H1 (cell line): ENCODE results near the gene GALNT2. TPM values are rescaled to one million over a fixed set of nuclear protein-coding genes. Genes with fewer than 3 reads are reported as not detected.
A peak's percentile ranks its signal among the peaks of the same experiment; 100 is the strongest.

ENCODE experiments used
- CTCF ChIA-PET: fragments of 300-600 bp; sonication (Branson Sonifier 250); formaldehyde crosslinking; loops from one replicate; lab custom pipeline; 2021; ENCODE audit not compliant: partially characterized antibody; lab: Charles Lee
- POLR2A ChIA-PET: fragments of 300-600 bp; sonication (Branson Sonifier 250); formaldehyde crosslinking; loops from one replicate; lab custom pipeline; 2021; ENCODE audit warnings: inconsistent platforms; ENCODE audit not compliant: partially characterized antibody; lab: Charles Lee
- DNase-seq, 2 experiments: peaks; one replicate each; pipeline versions ENCODE4 v3.0.0 to v3.0.0-alpha.2; 2010 to 2022; ENCODE audit warnings: low spot score in 2 of 2, low read depth in 1 of 2, mixed read lengths in 1 of 2
- FAIRE-seq: peaks from 2 replicates; lab custom pipeline; 2011; peaks lifted over from hg19 to GRCh38; lab: Jason Lieb, UNC
- H2AFZ ChIP-seq: 2 replicates; pipeline ENCODE4 v1.8.1; 2012; ENCODE audit warnings: low read length, inconsistent platforms
- H2AK5ac ChIP-seq: 2 replicates; pipeline ENCODE4 v1.6.1; 2013; ENCODE audit warnings: low read depth, low read length
- H2BK120ac ChIP-seq: replicated peaks from 2 replicates; pipeline ENCODE3; 2013; ENCODE audit warnings: low read depth, low read length, inconsistent platforms
- H2BK12ac ChIP-seq: 2 replicates; pipeline ENCODE4 v1.6.1; 2013; ENCODE audit warnings: low read depth, low read length
- H2BK15ac ChIP-seq: 2 replicates; pipeline ENCODE4 v1.6.1; 2013; ENCODE audit warnings: low read length
- H2BK20ac ChIP-seq: 2 replicates; pipeline ENCODE4 v1.6.1; 2013; ENCODE audit warnings: low read length
- H2BK5ac ChIP-seq: 2 replicates; pipeline ENCODE4 v1.6.1; 2013; ENCODE audit warnings: low read depth, low read length
- H3K14ac ChIP-seq: 2 replicates; pipeline ENCODE4 v1.6.1; 2013; ENCODE audit warnings: inconsistent platforms; ENCODE audit not compliant: insufficient read length
- H3K18ac ChIP-seq: 2 replicates; pipeline ENCODE4 v1.6.1; 2013; ENCODE audit warnings: low read length; ENCODE audit errors: extremely low read depth
- H3K23ac ChIP-seq: 2 replicates; pipeline ENCODE4 v1.6.1; 2013; ENCODE audit warnings: inconsistent platforms; ENCODE audit not compliant: insufficient read length
- H3K23me2 ChIP-seq: 2 replicates; pipeline ENCODE4 v1.6.1; 2013; ENCODE audit warnings: low read depth, low read length
- H3K27ac ChIP-seq: 2 replicates; pipeline ENCODE4 v1.6.1; 2011; ENCODE audit warnings: low read depth, low read length, inconsistent platforms
- H3K27me3 ChIP-seq, 4 experiments: replicated peaks in 1 of 4; 1 replicate in 1 of 4; 2 replicates in 3 of 4; pipeline versions ENCODE4 v1.6.1 to v1.8.1; 2011 to 2013; ENCODE audit warnings: low read length in 3 of 4, mild to moderate bottlenecking in 3 of 4, inconsistent platforms in 2 of 4, mixed read lengths in 2 of 4, moderate library complexity in 1 of 4; ENCODE audit not compliant: control insufficient read depth in 3 of 4, insufficient read depth in 3 of 4; ENCODE audit errors: extremely low read depth in 1 of 4
- H3K36me3 ChIP-seq, 4 experiments: 2 replicates each; pipeline versions ENCODE4 v1.6.1 to v1.8.1; 2011 to 2013; ENCODE audit warnings: mild to moderate bottlenecking in 4 of 4, low read length in 3 of 4, moderate library complexity in 2 of 4, control low read depth in 1 of 4, inconsistent platforms in 1 of 4; ENCODE audit not compliant: insufficient read depth in 4 of 4, control insufficient read depth in 2 of 4
- H3K4ac ChIP-seq: replicated peaks from 2 replicates; pipeline ENCODE3; 2013; ENCODE audit warnings: low read length, low read depth, mixed read lengths, inconsistent platforms; ENCODE audit not compliant: insufficient read length
- H3K4me1 ChIP-seq, 4 experiments: replicated peaks in 1 of 4; 1 replicate in 1 of 4; 2 replicates in 3 of 4; pipeline versions ENCODE4 v1.6.1 to v1.8.1; 2011 to 2013; ENCODE audit warnings: low read length in 3 of 4, inconsistent platforms in 2 of 4, mixed read lengths in 1 of 4; ENCODE audit not compliant: insufficient read depth in 4 of 4, control insufficient read depth in 3 of 4
- H3K4me2 ChIP-seq, 2 experiments: 2 replicates each; pipeline versions ENCODE4 v1.6.1 to v1.8.1; 2011 to 2013; ENCODE audit warnings: low read depth in 2 of 2, low read length in 2 of 2, control low read depth in 1 of 2, inconsistent platforms in 1 of 2, mild to moderate bottlenecking in 1 of 2; ENCODE audit not compliant: insufficient read depth in 1 of 2
- H3K4me3 ChIP-seq, 4 experiments: fragments of 200-600, 300-600 bp in 1 of 4; sonication (generic), shearing (Covaris generic), sonication (Bioruptor Twin) in 1 of 4; 2 replicates each; pipeline versions ENCODE4 v1.5.1 to v1.8.1; 2011 to 2016; ENCODE audit warnings: low read length in 4 of 4, low read depth in 3 of 4, control low read depth in 2 of 4, inconsistent platforms in 2 of 4, mild to moderate bottlenecking in 2 of 4, mixed read lengths in 1 of 4, moderate library complexity in 1 of 4; ENCODE audit not compliant: insufficient read depth in 2 of 4; ENCODE audit errors: extremely low read depth in 1 of 4
- H3K56ac ChIP-seq: replicated peaks from 2 replicates; pipeline ENCODE3; 2013; ENCODE audit warnings: low read depth, mild to moderate bottlenecking, mixed read lengths, low read length, inconsistent platforms; ENCODE audit not compliant: insufficient read length
- H3K79me1 ChIP-seq: 2 replicates; pipeline ENCODE4 v1.6.1; 2013; ENCODE audit warnings: low read depth, low read length, control low read depth
- H3K79me2 ChIP-seq, 2 experiments: 2 replicates each; pipeline versions ENCODE4 v1.6.1 to v1.8.1; 2012 to 2013; ENCODE audit warnings: low read length in 2 of 2, mild to moderate bottlenecking in 2 of 2, inconsistent platforms in 1 of 2; ENCODE audit not compliant: insufficient read depth in 2 of 2, control insufficient read depth in 1 of 2
- H3K9ac ChIP-seq, 4 experiments: replicated peaks in 1 of 4; 1 replicate in 1 of 4; 2 replicates in 3 of 4; pipeline versions ENCODE4 v1.6.1 to v1.8.1; 2011 to 2013; ENCODE audit warnings: low read depth in 3 of 4, low read length in 3 of 4, control low read depth in 2 of 4, mild to moderate bottlenecking in 2 of 4, moderate library complexity in 2 of 4, inconsistent platforms in 1 of 4; ENCODE audit errors: extremely low read depth in 1 of 4
- H3K9me3 ChIP-seq, 2 experiments: 2 replicates each; pipeline versions ENCODE4 v1.6.1 to v1.8.1; 2012 to 2013; ENCODE audit warnings: mild to moderate bottlenecking in 2 of 2, moderate library complexity in 2 of 2, control low read depth in 1 of 2, inconsistent platforms in 1 of 2, low read depth in 1 of 2, low read length in 1 of 2, mixed read lengths in 1 of 2; ENCODE audit not compliant: insufficient read depth in 2 of 2
- H4K20me1 ChIP-seq, 2 experiments: replicated peaks in 1 of 2; 2 replicates each; pipeline versions ENCODE3 to v1.8.1; 2011 to 2013; ENCODE audit warnings: inconsistent platforms in 2 of 2, low read length in 2 of 2, mild to moderate bottlenecking in 1 of 2; ENCODE audit not compliant: insufficient read depth in 2 of 2, control insufficient read depth in 1 of 2
- H4K5ac ChIP-seq: 2 replicates; pipeline ENCODE4 v1.6.1; 2013; ENCODE audit warnings: low read length, low read depth, mixed read lengths, inconsistent platforms; ENCODE audit not compliant: insufficient read length
- H4K8ac ChIP-seq: 2 replicates; pipeline ENCODE4 v1.8.0; 2013; ENCODE audit warnings: mild to moderate bottlenecking, moderate library complexity, low read length, inconsistent platforms; ENCODE audit not compliant: insufficient read depth; ENCODE audit errors: extremely low read depth
- H4K91ac ChIP-seq: replicated peaks from 2 replicates; pipeline ENCODE3; 2013; ENCODE audit warnings: low read length, mixed read lengths, inconsistent platforms; ENCODE audit not compliant: insufficient read length
- BACH1 ChIP-seq: IDR thresholded peaks from 2 replicates; pipeline ENCODE4 v1.6.1; 2012; ENCODE audit warnings: low read length, improper control_type of control experiment
- EGR1 ChIP-seq: IDR thresholded peaks from 2 replicates; pipeline ENCODE4 v1.6.1; 2011; ENCODE audit warnings: low read depth, low read length, borderline replicate concordance
- HDAC6 ChIP-seq: IDR thresholded peaks from one replicate; pipeline ENCODE4 v1.7.1; 2012; ENCODE audit warnings: low read depth, mild to moderate bottlenecking, inconsistent platforms, low read length, moderate library complexity
- JUN ChIP-seq: IDR thresholded peaks from 2 replicates; pipeline ENCODE4 v1.6.1; 2011; ENCODE audit warnings: low read depth, mild to moderate bottlenecking, improper control_type of control experiment, low read length
- KDM4A ChIP-seq: IDR thresholded peaks from one replicate; pipeline ENCODE4 v1.7.1; 2012; ENCODE audit warnings: low read depth, mild to moderate bottlenecking, moderate library complexity, low read length, inconsistent platforms; ENCODE audit not compliant: severe bottlenecking
- KDM5A ChIP-seq: fragments of 200-600 bp; IDR thresholded peaks from 2 replicates; pipeline ENCODE4 v1.7.1; 2012; ENCODE audit warnings: mild to moderate bottlenecking, low read length, inconsistent platforms, mixed read lengths
- RAD21 ChIP-seq, 2 experiments: IDR thresholded peaks in 1 of 2; conservative IDR thresholded peaks in 1 of 2; 2 replicates each; pipeline ENCODE4 v1.6.1; 2011; ENCODE audit warnings: low read depth in 2 of 2, low read length in 2 of 2, improper control_type of control experiment in 1 of 2, inconsistent platforms in 1 of 2, mild to moderate bottlenecking in 1 of 2, moderate library complexity in 1 of 2
- RNF2 ChIP-seq: fragments of 200-900, 300-1000 bp; sonication (generic); IDR thresholded peaks from 2 replicates; pipeline ENCODE4 v1.7.1; 2016; ENCODE audit warnings: borderline replicate concordance, low read depth, mild to moderate bottlenecking, antibody characterized with exemption, low read length; ENCODE audit not compliant: poor library complexity, severe bottlenecking; ENCODE audit errors: missing control alignments
- SIN3A ChIP-seq, 2 experiments: IDR thresholded peaks in 1 of 2; conservative IDR thresholded peaks in 1 of 2; 2 replicates each; pipeline ENCODE4 v1.6.1; 2011 to 2012; ENCODE audit warnings: low read length in 2 of 2, improper control_type of control experiment in 1 of 2, low read depth in 1 of 2, mild to moderate bottlenecking in 1 of 2
- TBP ChIP-seq: IDR thresholded peaks from 2 replicates; pipeline ENCODE4 v1.6.1; 2011; ENCODE audit warnings: low read depth, low read length, improper control_type of control experiment
- WGBS, 2 experiments: shearing (Covaris generic) in 1 of 2; methylation state at CpG; one replicate each; pipeline versions ENCODE4 v1.1.6 to v1.1.7; 2013 to 2015; ENCODE audit warnings: low lambda C conversion rate in 2 of 2, mixed read lengths in 2 of 2, inconsistent platforms in 1 of 2, low coverage in 1 of 2, missing lambda C conversion rate in 1 of 2; ENCODE audit not compliant: insufficient replicate concordance in 2 of 2, insufficient coverage in 1 of 2, insufficient read length in 1 of 2; ENCODE audit errors: extremely low coverage in 1 of 2, missing lambda C conversion rate in 1 of 2; 5-methylcytosine and 5-hydroxymethylcytosine counted together
- polyA plus RNA-seq, 7 experiments: library from polyadenylated mRNA; depleted of rRNA in 3 of 7; stranded (reverse) in 5 of 7; unstranded in 2 of 7; fragments of >200 nt in 5 of 7; fragments of 200-250 nt in 2 of 7; gene quantifications; 1 replicate in 5 of 7; 2 replicates in 1 of 7; 4 replicates in 1 of 7; pipeline versions ENCODE4 v1.2.1 to v1.2.3, GENCODE V29; 2011 to 2013; ENCODE audit warnings: missing spikeins in 2 of 7, mixed read lengths in 2 of 7
- total RNA-seq: library from RNA; stranded (reverse); fragmentation: NEBNext Ultra II Directional; extraction: Animal tissue kit (Norgen Biotek cat#: 25700); gene quantifications from 2 replicates; pipeline ENCODE4 v1.2.1, GENCODE V29; 2021

Gene GALNT2
- total and polyA plus RNA-seq, 2 of the 8 experiments (the other 6 are each of a cell fraction or from before 2014, with no cell fraction given) = 34.5 to 75.3 TPM

- H3K14ac ChIP-seq = no peak overlapping the region
- peak overlapping the region; percentile 81; the same call in 1 of the 2 replicates for H2BK15ac ChIP-seq
- no peak overlapping the region for H2BK120ac ChIP-seq
- H2AK5ac ChIP-seq = peak overlapping the region; percentile 17; the same call in 1 of the 2 replicates
- peaks cover 7 to 19% (median 12%) of the 10 kb centered on the region in 4 experiments for H3K4me1 ChIP-seq
- DNase-seq = no peak
- no peak overlapping the region for H3K9ac ChIP-seq
- H3K36me3 ChIP-seq = no peaks in the 10 kb centered on the region
- ChIA-PET CTCF (interaction anchor here (1.0 kb wide), 1 partner anchor 94 kb away, joined by 3 read pairs; no protein-coding TSS in a partner anchor), POLR2A (no interaction called here)
- H4K91ac ChIP-seq = peak overlapping the region; percentile 25
- H4K5ac ChIP-seq = no peak overlapping the region
- H3K27me3 ChIP-seq = no peaks in the 10 kb centered on the region; a peak in 1 of 7 replicates
- H3K4ac ChIP-seq = peak overlapping the region; percentile 12
- no peak overlapping the region for H3K18ac ChIP-seq
- no peak overlapping the region for H2BK20ac ChIP-seq
- H3K23ac ChIP-seq = no peak overlapping the region
- H3K4me2 ChIP-seq = 0 out of 4 replicates have a peak overlapping the region, but pooled peaks of 1 of the 2 experiments have one; percentile 13
- no peaks in the 10 kb centered on the region for H3K23me2 ChIP-seq
- H4K8ac ChIP-seq = peak overlapping the region; percentile 38; the same call in 1 of the 2 replicates
- no peak overlapping the region for H3K4me3 ChIP-seq
- H2BK12ac ChIP-seq = no peak overlapping the region
- peak overlapping the region; percentile 67; the same call in 1 of the 2 replicates for H2BK5ac ChIP-seq
- no peaks in the 10 kb centered on the region for H3K9me3 ChIP-seq
- H3K79me2 ChIP-seq = peaks cover 3 to 90% of the 10 kb centered on the region in 2 experiments; a peak in 2 of 4 replicates
- H3K56ac ChIP-seq = no peak overlapping the region
- WGBS, 2 experiments = 77% methylated on average over 10 of the region's 10 CpGs; no CpG with 5 or more reads in 1 of the 2 experiments
- FAIRE-seq = no peak
- H4K20me1 ChIP-seq = peaks cover 0 to 11% of the 10 kb centered on the region in 2 experiments
- H3K79me1 ChIP-seq = peaks cover 5% of the 10 kb centered on the region; the same call in 1 of the 2 replicates
- H3K27ac ChIP-seq = no peak overlapping the region
- no peak overlapping the region for H2AFZ ChIP-seq
- TF ChIP-seq TBP = no peak
- no peak for TF ChIP-seq JUN
- no peak for TF ChIP-seq HDAC6
- TF ChIP-seq KDM5A = no peak
- no peak for TF ChIP-seq EGR1
- no peak for TF ChIP-seq KDM4A
- TF ChIP-seq SIN3A (conservative IDR thresholded peaks at IDR 0.05 in 1 of 2, IDR thresholded peaks at IDR 0.05 in 1 of 2; ENCODE audit: low read depth in 1 of 2, low read length in 2 of 2) = no peak
- no peak for TF ChIP-seq RNF2
- TF ChIP-seq BACH1 = no peak
- TF ChIP-seq RAD21 (IDR thresholded peaks at IDR 0.05 in 1 of 2, conservative IDR thresholded peaks at IDR 0.05 in 1 of 2; ENCODE audit: low read depth in 2 of 2, low read length in 2 of 2) = no peak
Observed at GRCh38 chr1:230125640-230126528, 58.8 kb downstream of the GALNT2 start.
